ENCODE measurements around the gene YIF1A. TPM values are rescaled to one million over a fixed set of nuclear protein-coding genes. Genes with fewer than 3 reads are reported as not detected.

Gene YIF1A, protein sequence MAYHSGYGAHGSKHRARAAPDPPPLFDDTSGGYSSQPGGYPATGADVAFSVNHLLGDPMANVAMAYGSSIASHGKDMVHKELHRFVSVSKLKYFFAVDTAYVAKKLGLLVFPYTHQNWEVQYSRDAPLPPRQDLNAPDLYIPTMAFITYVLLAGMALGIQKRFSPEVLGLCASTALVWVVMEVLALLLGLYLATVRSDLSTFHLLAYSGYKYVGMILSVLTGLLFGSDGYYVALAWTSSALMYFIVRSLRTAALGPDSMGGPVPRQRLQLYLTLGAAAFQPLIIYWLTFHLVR
- 140 and 146 TPM in 2 replicates for total RNA-seq
- long read RNA-seq, transcript YIF1A-203 (8 exons, 1,124 nt): major isoform, 40 of 46 reads
- long read RNA-seq, partial matches to known transcripts: 1 of 46 reads
- long read RNA-seq, other reads (novel, unspliced or antisense): 4 of 46 reads

DNA sequence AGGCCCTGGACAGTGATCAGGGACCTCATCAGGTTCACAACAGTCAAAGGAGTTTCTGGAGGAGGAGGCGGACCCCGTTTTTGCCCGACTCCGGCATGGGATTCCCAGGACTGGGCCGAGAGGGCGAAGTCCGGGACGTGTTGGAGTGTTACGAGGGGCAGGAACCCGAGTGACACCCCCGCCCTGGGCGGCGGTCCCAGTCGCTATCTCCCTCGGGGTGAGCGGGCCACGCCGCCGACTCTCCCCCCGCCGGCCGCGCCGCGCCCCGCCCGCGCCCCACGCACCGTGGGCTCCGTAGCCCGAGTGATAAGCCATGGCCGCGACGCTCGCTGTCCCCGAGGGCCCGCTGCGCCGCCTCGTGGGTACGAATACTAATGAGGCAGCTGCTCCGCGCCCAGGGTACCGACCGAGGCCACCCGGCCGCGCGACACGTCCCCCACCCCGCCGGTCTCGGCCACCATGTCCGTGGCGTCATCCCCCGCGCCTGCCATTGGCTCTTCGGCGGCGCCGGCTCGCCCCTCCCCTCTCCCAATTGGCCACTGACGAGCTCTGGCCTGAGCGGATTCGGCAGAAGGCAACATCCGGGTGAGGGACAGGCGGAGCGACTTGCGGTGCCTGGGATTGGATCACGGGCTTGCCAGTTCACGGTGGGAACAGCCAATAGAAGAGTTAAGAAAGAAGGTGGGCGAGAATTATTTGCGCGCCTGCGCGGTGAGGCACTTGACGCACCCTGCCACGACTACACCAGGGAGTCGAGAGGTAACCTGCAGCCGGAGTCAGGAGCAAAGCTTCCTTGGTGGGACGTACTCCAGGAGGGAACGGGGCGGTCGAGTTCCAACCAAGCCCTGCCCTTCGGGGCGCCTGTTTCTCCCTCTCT, at the start of gene YIF1A:
Gene YIF1A (minus strand): TSS at position 473 of the 877 bp plus-strand sequence. CDS start 158 bp downstream, at position 315.
- Mint-ChIP-seq H3K4me3 (ENCODE audit: unreplicated experiment) (peak within 1 kb of the TSS; percentile 94), H3K27ac (ENCODE audit: unreplicated experiment) (peak within 1 kb of the TSS; percentile 99), H3K9me3 (ENCODE audit: unreplicated experiment) (no peaks in the 10 kb centered on the region), H3K4me1 (ENCODE audit: unreplicated experiment) (peaks cover 34% of the 10 kb centered on the region), H3K36me3 (ENCODE audit: unreplicated experiment) (no peaks in the 10 kb centered on the region), H3K27me3 (ENCODE audit: unreplicated experiment) (peaks cover 15% of the 10 kb centered on the region)
- DNase-seq (ENCODE audit: extremely low spot score, unreplicated experiment): peak; percentile 100
- TF ChIP-seq, protein P1, sequence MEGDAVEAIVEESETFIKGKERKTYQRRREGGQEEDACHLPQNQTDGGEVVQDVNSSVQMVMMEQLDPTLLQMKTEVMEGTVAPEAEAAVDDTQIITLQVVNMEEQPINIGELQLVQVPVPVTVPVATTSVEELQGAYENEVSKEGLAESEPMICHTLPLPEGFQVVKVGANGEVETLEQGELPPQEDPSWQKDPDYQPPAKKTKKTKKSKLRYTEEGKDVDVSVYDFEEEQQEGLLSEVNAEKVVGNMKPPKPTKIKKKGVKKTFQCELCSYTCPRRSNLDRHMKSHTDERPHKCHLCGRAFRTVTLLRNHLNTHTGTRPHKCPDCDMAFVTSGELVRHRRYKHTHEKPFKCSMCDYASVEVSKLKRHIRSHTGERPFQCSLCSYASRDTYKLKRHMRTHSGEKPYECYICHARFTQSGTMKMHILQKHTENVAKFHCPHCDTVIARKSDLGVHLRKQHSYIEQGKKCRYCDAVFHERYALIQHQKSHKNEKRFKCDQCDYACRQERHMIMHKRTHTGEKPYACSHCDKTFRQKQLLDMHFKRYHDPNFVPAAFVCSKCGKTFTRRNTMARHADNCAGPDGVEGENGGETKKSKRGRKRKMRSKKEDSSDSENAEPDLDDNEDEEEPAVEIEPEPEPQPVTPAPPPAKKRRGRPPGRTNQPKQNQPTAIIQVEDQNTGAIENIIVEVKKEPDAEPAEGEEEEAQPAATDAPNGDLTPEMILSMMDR (IDR thresholded peaks at IDR 0.05): no peak

DNA sequence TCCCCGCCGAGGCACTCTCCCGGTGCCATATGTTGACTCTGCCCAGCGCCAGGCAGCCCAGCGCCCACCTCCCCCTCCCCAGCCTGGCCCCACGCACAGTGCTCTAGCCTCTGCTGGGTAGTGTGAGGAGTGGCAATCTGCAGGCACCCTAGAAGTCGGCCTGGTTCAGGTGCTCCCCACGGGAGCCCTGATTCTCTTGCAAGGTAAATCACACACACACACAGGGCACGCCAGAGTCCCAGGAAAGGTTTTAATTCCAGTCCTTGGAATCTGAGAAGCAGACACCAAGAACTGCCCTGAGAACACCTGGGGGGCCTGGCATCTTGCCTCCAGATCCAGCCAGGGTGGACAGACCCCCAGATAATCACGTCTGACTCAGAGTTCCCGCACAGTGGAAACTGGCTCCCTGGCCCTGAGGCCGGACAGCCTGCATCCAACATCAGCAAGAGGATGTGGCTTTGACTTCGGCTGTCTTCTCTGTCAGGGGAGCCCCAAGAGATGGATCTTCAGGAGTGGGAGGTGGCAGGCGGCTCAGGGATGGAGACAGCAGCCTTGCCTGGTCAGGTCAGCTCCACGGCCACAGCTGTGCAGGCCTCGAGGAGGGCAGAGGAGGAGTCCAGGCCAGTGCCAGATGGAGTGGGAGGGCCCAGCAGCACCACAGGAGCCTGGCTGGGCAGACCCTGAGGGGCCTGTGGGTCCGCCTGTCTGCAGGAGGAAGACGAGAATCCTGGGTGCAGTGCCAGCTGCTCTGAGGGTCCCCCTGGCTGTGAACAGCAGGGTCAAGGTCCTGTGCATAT, 48.4 kb upstream of the YIF1A start:
- Mint-ChIP-seq H3K27ac (ENCODE audit: unreplicated experiment) (peak overlapping the region; percentile 100), H3K27me3 (ENCODE audit: unreplicated experiment) (no peaks in the 10 kb centered on the region), H3K9me3 (ENCODE audit: unreplicated experiment) (no peaks in the 10 kb centered on the region), H3K4me1 (ENCODE audit: unreplicated experiment) (peaks cover 39% of the 10 kb centered on the region), H3K4me3 (ENCODE audit: unreplicated experiment) (peak overlapping the region; percentile 99), H3K36me3 (ENCODE audit: unreplicated experiment) (peaks cover 15% of the 10 kb centered on the region)
- DNase-seq (ENCODE audit: extremely low spot score, unreplicated experiment): peak; percentile 86
- TF ChIP-seq, protein P1 (IDR thresholded peaks at IDR 0.05): peak; percentile 8

DNA sequence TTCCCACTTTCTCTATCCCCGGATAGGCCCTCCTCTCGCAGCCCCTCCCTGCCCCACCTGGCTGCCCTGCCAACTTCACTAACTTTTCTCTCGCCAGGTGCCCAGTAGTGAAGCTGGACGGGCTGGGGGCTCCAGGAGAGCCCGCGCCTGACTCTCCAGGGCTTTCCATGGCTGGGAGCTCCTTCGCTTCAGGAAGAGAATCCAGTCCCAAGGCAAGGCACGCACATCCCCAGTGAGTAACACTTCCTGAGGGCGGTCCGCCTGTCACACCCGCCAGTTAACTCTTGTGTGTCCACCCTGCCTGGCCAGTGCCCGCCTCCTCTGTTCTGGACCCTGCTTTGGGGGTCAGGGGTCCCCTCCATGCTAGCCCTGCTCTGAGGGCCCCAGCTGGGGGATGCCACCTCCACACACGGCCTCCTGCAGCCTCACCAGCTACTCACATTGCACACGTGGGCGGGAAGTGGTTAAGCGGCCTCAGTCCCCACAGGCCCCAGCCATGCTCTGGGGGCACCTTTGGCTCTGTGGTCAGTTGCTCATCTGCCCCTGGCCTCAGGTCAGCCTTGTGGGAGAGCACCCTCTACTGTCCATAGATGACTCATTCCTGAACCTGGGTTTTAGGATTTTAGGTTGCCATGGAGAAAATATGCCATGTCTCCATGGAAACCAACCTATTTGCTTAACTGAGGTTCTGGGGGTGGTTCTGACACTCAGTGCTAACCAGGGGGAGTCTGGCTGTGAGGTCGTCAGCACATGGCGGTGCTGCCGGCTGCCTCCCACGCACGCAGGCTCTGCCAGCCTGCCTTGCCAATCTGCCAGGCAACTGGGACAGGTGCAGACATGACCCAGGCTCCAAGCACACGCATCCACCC, 47.5 kb upstream of the YIF1A start, which contains the start of gene RIN1:
Gene RIN1 (minus strand): TSS at position 201 of the 869 bp plus-strand sequence. CDS start 32 bp downstream, at position 169.
- Mint-ChIP-seq H3K36me3 (ENCODE audit: unreplicated experiment) (peaks cover 12% of the 10 kb centered on the region), H3K27ac (ENCODE audit: unreplicated experiment) (peak within 1 kb of the TSS; percentile 100)

More for the DNA sequence above, 47.5 kb upstream of the YIF1A start, which contains the start of gene RIN1:
- Mint-ChIP-seq H3K9me3 (ENCODE audit: unreplicated experiment) (no peaks in the 10 kb centered on the region), H3K4me1 (ENCODE audit: unreplicated experiment) (peaks cover 39% of the 10 kb centered on the region), H3K4me3 (ENCODE audit: unreplicated experiment) (peak within 1 kb of the TSS; percentile 99), H3K27me3 (ENCODE audit: unreplicated experiment) (no peaks in the 10 kb centered on the region)
- TF ChIP-seq, protein P1 (IDR thresholded peaks at IDR 0.05): peak; percentile 58
- DNase-seq (ENCODE audit: extremely low spot score, unreplicated experiment): peak; percentile 94
